Mucosa of gallbladder (tissue), 1 donor: ENCODE results near the gene NIM1K. TPM values are rescaled to one million over a fixed set of nuclear protein-coding genes. Genes with fewer than 3 reads are reported as not detected.
A peak's percentile ranks its signal among the peaks of the same experiment; 100 is the strongest.
"Not testable (repeated sequence)": the region's sequence is repeated elsewhere in the genome, so short reads cannot be mapped to it uniquely, and the experiment has no call there.

Source experiments
- DNase-seq: peaks from one replicate; pipeline ENCODE4 v3.0.0-alpha.2; 2020; ENCODE audit warnings: low spot score
- total RNA-seq: library from RNA; stranded (reverse); gene quantifications from one replicate; pipeline ENCODE4 v1.2.1, GENCODE V29; 2021
- donor health status: DM: no; HTN: no; CAD: no.

The NIM1K gene
- 0.26 TPM for total RNA-seq

DNA sequence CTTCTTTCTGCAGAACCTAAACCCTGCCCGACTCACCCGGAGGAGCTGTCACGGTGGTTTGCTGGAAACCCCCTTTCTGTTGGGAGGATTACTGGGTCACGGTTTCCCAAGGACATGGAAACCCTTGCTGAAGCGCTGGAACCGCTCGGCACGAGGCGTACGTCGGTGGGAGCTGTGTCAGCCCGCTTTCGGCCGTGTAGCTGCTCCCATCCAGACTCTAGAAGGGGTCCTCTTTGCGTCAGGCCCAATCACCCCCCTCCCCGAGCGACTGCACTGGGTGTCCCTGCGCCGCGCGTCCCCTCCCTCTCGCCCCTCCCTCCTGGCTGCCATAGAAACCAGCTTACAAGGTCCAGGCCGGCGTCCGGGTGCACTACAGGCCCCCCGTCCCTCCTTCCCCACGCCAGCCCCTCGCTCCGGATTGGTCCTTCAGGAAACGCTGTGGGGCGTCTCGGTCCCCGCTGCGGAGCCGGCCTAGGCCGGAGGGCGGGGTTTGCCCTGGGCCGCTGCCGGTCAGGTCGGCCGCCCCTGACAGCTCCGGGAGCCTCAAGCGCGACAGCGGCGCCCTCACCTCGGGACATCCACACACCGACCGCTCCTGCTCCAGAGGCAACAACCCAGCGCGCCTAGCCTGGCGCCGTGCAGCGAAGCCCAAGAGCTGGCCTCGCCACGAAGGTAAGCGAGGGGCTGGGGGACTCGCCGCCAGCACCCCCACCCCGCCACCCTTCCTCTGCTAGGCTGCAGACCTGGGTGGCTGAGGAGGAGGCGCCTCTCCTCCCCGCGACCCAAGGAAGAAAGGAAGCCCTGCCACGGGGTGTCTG is at the start of gene NIM1K:
TSS of gene NIM1K (plus strand) at position 486 of the 818 bp plus-strand sequence. CDS start 53,551 bp downstream, outside the sequence.
- DNase-seq: peak; percentile 11

DNA sequence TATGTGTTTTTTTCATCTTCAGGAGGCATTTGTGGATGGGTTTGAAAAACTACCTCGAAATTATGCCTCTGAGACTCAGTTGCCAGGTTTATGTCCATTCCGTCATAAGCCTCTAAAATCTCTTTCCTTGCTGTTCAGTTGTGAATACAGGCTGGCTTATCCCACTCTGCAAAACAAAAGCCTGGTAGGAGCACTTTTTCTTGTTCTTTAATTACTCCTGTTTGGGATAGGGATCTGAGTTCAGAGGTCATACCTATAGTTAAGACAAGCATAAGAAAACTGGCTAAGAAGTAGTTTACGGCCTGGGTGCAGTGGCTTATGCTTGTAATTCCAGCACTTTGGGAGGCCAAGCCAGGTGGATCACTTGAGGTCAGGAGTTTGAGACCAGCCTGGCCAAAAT is 47.0 kb upstream of the NIM1K start:
- no peak for DNase-seq

DNA sequence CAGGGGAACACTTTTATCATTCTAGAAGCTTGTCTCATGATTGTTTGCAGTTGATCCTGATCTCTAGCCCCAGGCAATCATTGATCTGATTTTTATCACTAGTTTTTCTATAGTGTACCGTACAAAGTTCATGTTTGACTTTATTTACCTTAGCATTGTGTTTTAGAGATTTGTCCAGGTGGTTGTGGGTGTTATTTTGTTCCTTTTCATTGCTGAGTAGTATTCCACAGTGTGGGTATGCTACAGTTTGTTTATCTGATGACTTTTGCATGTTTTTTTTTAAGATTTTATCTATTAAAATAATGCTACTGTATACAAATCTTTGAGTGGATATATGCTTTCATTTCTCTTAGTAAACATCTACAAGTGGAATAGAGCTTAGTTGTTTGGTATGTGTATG is 45.1 kb upstream of the NIM1K start:
- DNase-seq: no peak

DNA sequence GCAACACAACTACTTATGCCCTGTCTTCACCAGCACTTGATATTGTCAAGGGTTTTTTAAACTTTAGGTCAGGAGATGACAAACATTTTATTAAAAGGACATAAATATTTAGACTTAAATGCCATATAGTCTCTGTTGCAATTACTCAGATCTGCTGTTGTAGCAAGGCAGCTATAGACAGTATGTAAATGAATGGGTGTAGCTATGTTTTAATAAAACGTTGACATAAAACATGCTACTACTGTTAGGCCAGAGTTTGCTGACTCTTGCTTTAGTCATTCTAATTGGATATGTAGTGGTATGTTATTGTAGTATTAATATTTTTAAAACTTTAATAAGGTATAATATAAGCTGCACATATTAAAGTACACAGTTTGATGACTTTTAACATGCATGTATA is 43.6 kb upstream of the NIM1K start:
- no peak for DNase-seq

DNA sequence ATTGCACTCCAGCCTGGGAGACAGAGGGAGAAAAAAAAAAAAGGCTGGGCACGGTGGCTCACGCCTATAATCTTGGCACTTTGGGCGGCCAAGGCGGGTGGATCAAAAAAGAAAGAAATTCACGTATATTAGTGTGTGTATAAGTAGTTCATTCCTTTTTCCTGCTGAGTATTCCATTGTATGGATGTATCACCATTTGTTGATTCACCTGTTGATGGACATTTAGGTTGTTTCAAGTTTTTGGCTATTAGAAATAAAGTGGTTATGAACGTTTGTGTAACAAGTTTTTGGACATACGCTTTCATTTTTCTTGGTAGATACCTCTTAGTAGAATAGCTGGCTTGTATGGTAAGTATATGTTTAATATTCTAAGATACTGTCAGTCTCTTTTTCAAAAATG is 42.8 kb upstream of the NIM1K start:
- no peak for DNase-seq

DNA sequence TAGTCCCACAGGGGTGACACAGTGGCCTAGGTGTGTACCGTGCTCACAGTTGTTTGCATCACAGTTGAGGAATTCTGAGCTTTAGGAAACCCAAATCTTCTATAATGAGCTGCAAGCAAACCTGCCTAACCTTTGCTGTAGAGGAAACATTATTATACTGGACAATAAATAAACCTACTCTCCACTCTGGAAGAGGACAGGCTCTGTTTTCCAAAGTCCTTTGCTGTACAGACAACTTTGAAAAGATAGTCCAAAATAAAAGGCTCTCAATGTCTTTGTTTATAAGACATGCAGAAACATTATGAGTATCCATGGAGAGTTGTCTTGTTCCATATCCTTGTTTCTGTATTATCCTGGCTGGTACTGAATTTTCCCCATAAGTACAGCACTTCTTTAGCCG is 42.0 kb upstream of the NIM1K start:
- DNase-seq: no peak

DNA sequence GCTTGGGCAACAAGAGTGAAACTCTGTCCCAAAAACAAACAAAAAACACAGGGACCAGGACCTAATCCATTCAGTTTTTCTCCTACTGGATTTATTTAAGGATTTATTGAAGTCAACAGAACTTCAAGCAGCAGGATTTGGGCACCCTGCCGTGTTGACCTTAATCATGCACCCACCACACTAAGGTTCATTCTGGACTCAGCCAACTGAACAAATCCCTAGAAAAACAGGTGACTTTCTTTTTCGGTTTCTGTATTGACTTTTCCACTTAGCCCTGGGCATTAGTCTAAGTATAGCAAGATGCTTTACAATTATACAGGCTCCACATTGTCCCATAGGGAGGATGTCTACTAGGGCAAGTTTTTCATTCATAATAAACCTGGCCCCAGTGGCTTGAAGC is 41.3 kb upstream of the NIM1K start:
- no peak for DNase-seq

DNA sequence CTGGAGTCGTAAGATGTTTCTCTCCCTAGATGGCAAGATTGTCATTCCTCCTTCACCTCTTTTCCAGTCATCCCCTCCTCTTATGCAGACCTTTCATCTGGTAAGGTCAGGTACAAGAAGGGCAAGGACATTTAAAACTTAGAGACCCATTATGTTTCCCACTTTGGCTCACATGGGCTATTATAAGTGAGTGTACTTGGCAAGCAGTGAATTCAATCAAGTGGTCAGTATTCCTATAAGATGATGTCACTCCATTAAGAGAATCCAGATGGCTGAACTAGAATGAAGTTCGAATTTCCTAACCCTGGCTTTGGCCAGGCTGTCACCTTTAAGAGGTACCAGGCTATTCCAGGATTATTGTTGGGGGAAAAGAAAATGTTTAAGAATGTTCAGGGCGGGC is 39.1 kb upstream of the NIM1K start:
- no peak for DNase-seq

DNA sequence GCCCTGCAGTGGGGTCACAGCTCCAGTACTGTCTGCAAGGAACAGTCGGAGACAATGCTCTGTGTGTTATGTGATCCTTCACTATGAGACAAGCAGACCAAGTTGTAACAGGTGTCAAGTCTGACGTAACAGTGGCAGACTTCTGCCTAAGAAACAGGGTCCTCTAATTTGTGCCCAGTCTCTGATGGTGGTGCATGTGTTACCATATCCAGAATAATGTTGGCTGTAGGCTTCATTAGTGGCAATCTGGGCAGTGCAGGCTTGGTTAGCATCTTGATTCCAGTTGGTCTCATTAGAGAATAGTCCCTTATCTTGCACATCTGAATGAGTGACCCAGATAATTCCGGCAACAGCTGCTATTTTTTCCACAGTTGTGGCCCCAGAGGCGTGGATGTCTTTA is 37.6 kb upstream of the NIM1K start:
- DNase-seq: no peak

DNA sequence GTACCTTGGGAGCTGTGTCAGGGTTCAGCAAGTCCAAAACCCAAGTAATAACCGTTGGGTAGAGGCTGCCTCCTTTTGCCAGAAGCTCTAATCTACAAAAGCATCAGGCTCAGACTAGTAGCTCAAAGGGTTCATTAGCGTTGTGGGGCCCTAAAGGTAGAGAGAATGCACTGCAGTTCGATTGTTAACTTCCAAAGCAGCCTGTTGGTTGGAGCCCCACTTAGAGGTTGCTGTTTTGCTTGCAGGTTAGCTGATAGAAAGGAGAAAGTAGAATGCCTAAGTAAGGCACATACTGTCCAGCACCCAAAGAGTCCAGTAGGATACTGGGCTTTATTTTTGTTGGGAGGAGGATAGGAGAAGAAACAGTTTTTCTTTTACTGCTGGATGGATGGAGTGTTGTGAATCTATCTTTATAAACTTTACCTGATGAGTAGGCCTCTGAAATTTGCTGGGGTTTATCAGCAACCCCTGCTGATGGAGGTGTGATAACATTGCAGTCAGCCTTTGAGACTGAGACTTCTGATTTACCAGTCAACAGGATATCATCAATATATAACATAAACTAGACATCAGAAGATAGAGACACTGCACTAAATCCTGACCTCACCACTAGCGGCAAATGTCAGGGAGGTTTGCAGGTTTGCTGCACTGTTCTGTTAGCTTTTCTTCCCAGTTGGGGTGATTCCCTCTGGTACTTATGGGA is 36.5 kb upstream of the NIM1K start:
- DNase-seq: no peak

DNA sequence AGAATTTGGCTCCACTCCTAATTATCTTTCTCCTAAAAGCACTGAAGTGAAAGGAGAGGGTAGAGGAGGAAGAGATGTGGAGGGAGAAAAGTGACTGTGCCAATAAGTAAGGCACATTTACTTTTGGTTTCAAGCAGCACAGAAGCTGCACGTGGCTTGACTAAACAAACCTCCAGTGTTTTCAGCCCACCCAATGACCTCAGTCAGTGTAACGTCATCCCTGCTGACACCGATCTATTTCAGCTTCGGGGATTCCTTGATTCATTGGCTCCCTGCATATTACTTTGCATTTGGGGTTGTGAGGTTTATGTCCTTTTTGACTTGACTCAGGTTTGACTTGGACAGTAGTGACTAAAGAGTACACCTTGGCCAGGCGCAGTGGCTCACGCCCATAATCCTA is 35.6 kb upstream of the NIM1K start:
- DNase-seq: no peak

DNA sequence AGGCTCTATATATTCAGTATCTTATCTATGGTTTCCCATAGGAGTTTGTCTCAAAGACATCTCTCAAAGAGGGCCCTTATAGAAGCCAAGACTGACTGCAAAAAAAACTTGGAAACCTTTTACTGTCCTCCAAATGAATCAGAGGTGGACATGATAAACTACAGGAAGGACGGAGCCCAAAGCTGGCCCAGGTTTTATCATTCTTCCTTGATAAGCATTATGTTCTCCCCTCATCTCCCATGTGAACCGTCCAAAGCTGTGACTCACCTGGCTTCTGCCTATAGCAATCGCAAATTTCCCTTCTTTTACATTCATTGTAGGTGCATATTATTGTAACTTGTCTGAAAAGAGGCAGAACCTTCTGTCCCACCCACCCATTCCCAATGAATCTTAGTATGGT is 35.0 kb upstream of the NIM1K start:
- no peak for DNase-seq

DNA sequence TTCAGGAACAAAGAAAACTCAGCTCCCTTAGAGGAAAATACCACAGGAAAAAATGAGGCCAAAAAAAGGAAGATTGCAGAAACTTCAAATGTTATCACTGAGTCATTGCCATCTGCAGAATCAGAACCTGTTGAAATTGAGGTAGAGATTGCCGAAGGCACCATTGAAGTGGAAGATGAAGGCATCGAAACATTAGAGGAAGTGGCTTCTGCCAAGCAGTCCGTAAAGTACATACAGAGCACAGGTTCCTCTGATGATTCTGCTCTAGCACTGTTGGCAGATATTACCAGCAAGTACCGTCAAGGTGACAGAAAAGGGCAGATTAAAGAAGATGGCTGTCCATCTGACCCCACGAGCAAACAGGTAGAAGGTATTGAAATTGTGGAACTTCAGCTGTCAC is 30.8 kb upstream of the NIM1K start:
- DNase-seq: no peak

DNA sequence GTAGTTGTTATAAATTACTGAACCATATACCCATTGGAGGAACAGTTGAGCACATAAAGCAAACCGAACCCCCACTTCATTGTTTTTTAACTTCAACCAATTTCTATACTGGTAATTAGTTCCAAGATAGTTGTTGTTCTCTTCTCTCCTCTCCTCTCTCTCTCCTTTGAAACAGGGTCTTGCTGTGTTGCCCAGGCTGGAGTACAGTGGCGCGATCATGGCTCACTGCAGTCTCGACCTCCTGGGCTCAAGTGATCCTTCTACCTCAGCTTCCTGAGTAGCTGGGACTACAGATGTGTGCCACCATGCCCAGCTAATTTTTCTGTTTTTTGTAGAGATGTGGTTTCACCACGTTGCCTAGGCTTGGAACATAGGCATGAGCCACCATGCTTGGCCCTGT is 27.2 kb upstream of the NIM1K start:
- DNase-seq: not testable (repeated sequence)

DNA sequence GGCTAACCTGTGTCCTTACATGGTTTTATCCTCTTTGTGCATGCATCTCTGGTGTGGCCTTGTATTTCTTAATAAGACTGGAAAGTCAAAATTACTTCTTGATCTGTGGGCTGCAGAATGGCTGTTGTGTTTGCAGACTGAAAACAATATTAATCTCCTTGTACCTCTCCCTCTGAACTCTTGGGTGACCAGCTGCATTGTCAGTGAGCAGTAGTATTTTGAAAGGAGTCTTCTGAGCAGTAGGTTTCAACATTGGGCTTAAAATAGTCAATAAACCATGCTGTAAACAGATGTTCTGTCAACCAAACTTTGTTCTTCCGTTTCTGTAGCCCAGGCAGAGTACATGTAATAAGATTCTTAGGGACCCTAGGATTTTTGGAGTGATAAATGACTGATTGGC is 26.7 kb upstream of the NIM1K start:
- DNase-seq: no peak

DNA sequence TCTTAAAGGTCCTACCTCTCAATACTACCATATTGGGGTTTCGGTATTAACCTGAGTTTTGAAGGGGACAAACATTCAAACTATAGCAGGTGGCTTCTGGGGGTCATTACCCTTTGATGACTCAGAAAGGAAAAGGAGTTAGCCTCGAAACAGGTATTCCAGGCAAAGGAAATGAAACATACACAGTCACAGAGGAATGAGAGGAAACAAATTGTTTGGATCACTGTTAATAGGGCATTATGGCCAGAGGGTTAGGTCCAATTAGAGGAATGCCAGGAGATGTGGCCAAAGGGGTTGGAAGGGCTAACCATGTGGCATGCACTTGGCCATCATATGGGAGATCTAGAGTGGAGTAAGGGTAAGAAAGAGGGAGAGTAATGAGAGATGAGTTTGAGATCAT is 23.9 kb upstream of the NIM1K start:
- no peak for DNase-seq

DNA sequence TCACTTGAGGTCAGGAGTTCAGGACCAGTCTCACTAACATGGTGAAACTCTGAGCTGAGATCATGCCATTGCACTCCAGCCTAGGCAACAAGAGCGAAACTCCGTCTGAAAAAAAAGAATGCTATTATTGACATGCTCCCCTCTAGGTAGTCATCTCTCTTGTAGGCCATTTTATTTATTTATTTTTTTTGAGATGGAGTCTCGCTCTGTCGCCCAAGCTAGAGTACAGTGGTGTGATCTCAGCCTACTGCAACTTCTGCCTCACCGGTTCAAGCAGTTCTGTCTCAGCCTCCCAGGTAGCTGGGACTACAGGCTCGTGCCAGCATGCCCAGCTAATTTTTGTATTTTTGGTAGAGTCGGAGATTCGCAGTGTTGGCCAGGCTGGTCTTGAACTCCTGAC is 20.6 kb upstream of the NIM1K start:
- no peak for DNase-seq

DNA sequence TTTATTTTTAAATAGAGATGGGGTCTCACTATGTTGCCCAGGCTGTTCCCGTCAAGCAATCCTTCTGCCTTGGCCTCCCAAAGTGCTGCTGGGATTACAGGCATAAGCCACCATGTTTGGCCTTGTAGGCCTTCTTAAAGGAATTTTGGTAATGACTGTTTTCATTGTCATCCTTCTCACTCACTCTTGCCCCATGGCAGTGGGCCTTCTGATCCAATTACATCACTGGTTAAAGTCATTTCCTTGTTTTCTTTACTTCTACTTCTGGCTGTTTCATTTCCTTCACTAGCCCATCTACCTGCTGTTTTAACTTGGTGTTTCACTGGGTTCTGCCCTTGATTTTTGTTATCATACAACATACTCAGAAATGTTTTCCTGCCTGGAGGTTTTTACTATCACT is 20.1 kb upstream of the NIM1K start:
- DNase-seq: no peak

DNA sequence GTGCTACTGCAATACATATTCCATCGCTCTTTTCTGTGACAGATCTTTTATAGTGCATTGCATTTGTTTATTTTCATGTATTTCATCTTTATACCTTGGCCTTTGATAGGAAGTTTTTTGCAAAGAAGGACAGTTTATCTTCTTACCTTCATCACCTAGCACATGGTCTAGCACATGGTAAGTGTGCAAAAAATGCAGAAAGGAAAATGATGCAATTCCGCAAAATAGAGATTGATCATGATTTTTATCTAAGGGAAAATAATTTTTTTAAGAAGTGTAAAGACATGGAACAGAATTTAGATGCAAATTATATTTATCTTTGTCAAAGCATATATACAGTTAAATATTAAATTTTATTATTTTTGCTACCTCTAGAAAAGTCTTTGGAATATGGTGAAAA is 19.2 kb upstream of the NIM1K start:
- DNase-seq: no peak

DNA sequence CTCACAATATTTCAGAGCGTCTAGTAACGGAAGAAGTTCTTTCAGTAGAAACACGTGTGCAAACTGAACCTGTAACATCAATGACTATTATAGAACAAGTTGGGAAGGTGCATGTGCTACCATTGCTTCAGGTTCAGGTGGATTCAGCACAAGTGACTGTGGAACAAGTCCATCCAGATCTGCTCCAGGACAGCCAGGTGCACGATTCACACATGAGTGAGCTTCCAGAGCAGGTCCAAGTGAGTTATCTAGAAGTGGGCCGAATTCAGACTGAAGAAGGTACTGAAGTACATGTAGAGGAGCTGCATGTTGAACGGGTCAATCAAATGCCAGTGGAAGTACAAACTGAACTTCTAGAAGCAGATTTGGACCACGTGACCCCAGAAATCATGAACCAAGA is 17.4 kb upstream of the NIM1K start:
- no peak for DNase-seq

DNA sequence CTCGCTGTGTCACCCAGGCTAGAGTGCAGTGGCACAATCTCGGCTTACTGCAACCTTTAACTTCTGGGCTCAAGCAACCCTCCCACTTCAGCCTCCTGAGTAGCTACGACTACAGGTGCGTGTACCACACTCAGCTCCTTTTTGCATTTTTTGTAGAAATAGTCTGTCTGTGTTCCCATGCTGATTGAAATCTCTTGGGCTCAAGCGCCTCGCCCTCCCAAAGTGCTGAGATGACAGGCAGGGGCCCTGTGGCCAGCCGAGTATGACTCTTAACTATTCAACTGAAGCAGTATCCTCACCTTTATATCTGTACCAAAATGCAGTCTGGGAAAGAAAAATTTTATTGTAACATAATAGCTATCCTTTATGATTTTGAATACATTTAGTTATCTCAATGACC is 12.2 kb upstream of the NIM1K start:
- no peak for DNase-seq

DNA sequence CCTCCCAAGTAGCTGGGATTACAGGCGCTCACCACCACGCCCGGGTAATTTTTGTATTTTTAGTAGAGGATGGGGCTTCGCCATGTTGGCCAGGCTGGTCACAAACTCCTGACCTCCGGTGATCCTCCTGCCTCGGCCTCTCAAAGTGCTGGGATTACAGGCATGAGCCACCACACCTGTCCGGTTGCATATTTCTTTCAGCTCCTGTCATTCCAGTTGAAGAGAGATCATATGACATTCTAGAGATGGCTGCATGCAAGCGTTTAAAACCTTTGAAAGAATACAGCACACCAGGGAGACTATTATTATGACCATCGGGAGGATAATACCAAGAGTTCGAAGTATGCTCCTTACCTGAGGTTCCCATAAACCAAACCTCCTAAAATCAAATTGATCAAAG is 9.6 kb upstream of the NIM1K start:
- no peak for DNase-seq

DNA sequence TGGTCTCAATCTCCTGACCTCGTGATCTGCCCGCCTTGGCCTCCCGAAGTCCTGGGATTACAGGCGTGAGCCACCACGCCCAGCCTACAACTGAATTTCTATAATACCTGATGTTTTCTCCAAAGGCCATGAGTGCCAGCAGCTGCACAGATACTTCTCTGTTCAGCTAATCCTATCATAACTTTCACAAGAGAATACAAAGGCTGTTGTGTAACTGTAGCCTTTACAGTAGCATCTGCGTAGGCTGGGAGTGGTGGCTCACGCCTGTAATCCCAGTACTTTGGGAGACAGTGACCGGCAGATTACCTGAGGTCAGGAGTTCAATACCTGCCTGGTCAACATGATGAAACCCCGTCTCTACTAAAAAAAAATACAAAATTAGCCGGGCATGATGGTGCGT is 8.9 kb upstream of the NIM1K start:
- DNase-seq: not testable (repeated sequence)
